ENCODE measurements around the gene TOM1L2.

Gene TOM1L2

DNA sequence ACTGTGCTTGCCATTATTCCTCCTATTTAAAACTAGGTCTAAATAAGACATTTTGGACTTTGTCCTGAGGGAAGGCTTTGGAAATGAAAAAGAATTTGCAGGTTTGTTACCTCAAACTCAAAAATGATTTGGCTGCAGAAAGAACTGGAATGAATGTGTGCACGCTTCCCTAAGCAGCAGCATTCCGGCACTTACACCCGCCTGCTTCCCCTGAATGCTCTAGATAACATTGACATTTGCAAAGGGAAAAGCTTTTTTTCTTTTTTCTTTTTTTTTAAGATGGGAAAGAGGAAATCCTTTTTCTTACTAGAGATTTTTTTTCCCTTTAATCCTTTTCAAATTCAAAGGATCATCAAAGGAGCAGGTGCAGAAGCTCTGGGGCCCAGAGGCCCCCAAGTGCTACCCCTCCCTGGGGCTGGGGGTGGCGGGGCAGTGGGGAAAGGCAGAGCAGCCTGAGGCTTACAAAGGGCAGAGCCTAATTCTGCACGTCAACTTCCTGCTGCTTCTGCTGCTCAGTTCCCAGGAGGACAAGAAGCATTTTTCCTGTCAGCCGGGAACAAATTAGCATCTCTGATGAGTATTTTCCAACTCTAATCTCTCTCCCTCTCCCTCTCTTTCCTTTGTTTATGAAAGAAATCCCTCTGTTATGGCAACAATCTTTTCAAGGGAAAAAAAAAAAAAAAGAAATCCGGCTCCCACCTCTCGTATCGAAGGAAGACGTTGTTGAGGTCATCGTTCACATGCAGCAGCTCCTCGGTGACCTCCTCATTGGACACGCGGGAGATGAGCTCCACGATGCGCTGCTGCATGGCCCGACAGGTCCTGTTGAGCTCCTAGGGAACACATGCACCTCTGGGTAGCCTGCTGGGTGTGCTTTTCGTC is 103.3 kb downstream of the TOM1L2 start:
- DNase-seq = peak; percentile 75

GRCh38 chr17:17866897-17867296 is 105.3 kb downstream of the TOM1L2 start:
- no peak for DNase-seq

GRCh38 chr17:17866425-17866824 is 105.8 kb downstream of the TOM1L2 start:
- no peak for DNase-seq

GRCh38 chr17:17865035-17865434 is 107.2 kb downstream of the TOM1L2 start:
- no peak for DNase-seq

- DNase-seq = no peak
Measured at GRCh38 chr17:17860766-17861107, 111.5 kb downstream of the TOM1L2 start.

- peak; percentile 87 for DNase-seq
Measured at GRCh38 chr17:17859909-17860765, 112.1 kb downstream of the TOM1L2 start.

DNA sequence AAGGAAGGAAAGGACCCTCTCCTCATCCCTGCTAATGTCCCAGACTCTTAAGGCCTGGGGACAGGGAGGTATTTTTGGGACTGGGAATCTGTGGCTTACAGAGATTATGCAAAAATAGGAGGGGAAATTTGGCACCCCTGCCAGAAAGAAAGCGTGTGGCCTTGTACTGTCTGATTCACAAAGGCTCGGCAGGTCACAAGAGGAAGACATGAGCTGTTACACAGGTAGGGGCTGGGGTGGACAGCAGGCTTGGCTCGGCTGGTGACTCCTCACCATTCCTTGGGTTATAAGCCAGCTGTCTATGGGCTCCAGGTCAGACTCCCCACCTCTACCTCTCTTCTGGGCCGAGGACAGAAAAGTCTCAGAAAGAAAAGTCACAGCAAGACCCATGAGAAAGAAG is 114.7 kb downstream of the TOM1L2 start:
- no peak for DNase-seq

GRCh38 chr17:17856386-17856785 is 115.8 kb downstream of the TOM1L2 start:
- DNase-seq = no peak

DNA sequence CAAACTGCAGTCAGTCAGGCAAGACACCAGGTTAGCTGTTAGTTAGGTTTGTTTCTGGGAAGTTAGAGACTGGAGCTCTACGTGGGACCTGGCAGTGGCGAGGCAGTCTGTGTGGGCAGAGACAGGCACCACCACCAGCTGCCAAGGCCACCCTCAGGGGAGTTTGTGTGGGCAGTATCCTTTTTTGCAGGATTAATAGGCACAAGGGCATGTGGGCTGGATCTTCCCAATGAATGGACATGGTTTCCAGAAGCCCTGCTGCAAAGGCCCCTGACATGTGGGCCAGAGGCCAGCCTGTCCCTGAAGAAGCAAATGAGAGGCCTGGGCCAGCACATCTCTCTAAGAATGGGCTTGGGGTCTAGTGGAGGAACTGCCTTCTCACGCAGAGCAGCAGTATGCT is 116.2 kb downstream of the TOM1L2 start:
- DNase-seq = no peak

- no peak for DNase-seq
Measured at GRCh38 chr17:17853811-17854447, 118.3 kb downstream of the TOM1L2 start.

- no peak for DNase-seq
Measured at GRCh38 chr17:17852930-17853329, 119.3 kb downstream of the TOM1L2 start.

DNA sequence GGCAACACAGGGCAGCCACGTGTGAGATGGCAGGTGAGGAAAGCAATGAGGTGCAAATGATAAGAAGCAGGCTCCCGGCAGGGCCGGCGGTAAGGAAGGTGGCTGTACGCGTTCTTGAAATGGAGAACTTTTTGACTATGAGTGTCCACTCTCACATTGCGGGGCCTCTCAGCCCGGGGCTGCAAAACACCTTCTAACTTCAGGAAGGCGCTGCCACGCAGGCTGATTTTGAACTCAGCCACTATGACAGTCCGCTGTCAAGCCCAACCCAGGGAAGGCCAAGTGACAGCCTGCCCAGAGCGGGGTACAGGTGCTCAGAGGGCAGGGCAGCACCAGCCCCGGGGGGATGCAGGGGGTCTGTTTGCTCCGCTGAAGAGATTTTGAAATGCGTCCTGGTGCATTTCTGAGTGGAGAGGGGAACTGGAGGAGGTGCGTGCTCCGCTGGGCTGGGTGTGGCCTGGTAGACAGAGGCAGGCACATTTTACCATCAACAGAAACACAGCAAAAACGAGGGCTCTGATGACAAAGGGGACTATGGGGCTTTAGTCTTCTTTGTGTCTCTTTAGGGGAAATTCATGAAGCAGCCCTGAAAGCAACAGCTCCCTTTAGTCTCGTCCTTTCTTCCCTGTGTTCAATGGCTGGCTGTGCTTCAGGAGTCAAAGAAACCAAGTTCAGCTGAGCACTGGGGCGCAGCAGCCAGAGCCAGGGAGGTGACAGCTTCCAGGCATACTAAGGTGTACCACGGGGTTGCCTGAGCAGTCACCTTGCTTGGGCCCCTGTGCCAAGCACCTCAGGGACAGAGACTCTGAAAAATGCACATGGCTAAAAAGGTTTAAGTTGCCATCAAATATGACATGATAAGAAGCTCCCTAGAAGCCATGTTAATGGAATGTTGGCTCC is 120.8 kb downstream of the TOM1L2 start:
- no peak for DNase-seq

DNA sequence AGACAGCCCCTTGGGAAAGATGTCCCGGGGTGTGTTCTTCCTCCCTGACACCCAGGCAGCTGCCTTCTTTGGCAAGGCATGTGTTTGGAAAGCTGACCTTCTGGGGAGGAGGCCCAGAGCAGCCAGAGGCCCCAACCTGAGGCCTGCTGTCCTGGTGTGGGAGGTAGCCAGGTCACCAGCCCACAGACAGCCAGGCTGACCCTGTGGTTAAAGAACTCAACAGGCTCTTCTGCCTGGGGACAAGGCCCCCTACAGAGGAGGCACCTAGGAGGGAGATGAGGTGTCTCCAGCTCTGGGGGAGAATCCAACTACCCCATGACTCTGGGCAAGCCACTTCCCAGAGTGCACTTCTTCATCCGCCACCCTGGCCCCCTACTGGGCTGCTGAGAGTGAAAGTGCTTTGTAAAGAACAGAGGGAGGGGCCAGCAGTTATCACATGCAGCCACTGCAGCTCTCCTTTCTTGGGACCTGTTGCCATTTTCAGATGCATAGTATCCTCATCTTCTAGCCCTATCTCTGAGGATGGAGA is 122.3 kb downstream of the TOM1L2 start:
- no peak for DNase-seq

DNA sequence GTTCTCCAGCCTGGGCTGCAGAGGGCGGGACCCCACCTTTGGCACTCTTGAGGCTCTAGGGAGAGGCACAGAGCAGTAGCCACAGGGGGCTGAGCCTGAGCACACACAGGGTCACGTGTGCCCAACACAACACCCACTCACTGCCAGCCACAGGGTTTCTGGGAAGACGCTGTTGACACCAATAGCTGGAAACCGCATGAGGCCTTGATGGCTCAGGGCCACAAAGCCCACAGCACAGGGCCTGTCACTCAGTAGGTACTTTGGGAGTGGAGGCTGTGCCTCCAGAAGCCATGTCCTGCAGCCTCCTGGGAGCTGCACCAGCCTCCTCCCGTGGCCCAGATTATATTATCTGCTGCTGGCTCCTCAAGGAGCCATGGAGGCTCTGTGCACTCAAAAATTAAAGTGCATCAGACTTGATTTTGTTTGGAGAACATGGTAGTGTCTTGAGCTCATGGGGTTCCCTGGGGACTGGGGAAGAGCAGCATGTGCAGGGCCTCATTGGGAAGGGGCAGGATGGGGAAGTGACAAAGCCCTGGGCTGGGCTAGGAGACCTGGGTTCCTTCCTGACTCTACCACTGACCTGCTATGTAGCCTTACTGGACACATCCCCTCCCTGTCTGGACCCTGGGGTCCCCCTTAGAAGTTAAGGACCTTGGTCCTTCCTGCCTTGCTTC is 122.9 kb downstream of the TOM1L2 start:
- DNase-seq = no peak

- DNase-seq = no peak
Measured at GRCh38 chr17:17848311-17849082, 123.7 kb downstream of the TOM1L2 start.

GRCh38 chr17:17847726-17848125 is 124.5 kb downstream of the TOM1L2 start:
- DNase-seq = no peak

GRCh38 chr17:17847118-17847689 is 125.0 kb downstream of the TOM1L2 start:
- DNase-seq = no peak

- DNase-seq = no peak
Measured at GRCh38 chr17:17846645-17847044, 125.6 kb downstream of the TOM1L2 start.

DNA sequence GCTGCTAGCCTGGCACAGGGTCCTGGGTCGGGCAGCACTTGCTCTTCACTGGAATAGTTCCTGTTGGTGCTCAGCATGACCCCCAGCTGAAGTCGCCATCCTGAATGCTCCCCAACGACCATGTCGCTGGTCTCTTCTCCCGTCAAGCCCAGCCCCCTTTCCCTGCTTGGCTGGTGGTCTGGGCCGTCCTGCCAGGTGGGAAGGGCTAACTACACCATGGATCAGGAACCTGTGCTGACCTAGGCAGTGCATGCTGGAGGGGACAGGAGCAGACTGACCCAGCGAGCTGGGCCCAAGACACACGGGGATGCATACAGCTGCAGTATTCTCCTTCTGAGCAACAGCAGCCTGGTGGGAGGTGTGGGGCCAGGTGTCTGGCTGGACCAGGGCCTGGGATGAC is 126.2 kb downstream of the TOM1L2 start:
- DNase-seq = no peak

DNA sequence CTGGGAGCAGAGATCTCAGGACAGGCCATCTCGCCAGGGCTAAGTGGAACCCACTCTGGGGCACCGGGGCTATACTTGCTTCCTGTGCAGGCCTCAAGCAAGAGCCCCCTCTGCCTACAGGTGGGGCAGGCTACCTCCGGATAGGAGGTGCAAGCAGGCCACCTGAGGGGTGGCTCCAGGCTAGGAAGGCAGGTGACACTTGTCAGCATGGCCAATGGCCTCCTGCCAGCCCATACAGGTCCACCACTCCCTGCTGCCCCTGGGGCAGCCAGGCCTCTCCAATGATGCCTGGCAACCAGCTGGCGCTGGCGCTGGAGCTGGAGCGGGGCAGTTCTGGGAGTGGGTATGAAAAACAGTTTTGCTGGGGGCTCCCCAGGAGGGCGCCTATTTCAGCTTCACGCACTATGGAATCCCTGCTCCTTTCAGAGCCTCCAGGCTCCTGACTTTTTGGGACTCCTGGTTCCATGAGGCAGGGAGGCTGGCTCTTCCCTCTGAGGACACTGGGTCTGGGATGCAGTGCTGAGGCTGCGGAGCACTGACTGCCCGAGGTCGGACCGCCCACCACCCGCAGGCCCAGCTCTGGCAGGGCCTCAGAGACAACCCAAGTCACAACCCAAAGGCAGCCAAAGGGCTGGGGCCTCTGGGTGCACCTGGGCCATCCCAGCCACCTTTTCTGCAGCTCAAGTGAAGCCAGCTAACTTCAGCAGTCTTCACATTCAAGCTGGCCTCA is 127.0 kb downstream of the TOM1L2 start:
- DNase-seq = no peak
